AG04450 (cell line): ENCODE data around the gene MEI1. TPM values are rescaled to one million over a fixed set of nuclear protein-coding genes. Genes with fewer than 3 reads are reported as not detected.
"Not testable (repeated sequence)": the region's sequence is repeated elsewhere in the genome, so short reads cannot be mapped to it uniquely, and the experiment has no call there.

ENCODE experiments used
- CTCF ChIA-PET: fragments of 300-600, 350-600 bp; formaldehyde crosslinking; extraction: SDS; loops from one replicate; lab custom pipeline; 2022; ENCODE audit warnings: antibody characterized with exemption, inconsistent platforms; lab: Charles Lee
- POLR2A ChIA-PET: fragments of 350-600 bp; formaldehyde crosslinking; extraction: SDS; loops from one replicate; lab custom pipeline; 2021; ENCODE audit warnings: antibody characterized with exemption, inconsistent platforms; lab: Yijun Ruan, JAX
- DNase-seq: peaks from one replicate; pipeline ENCODE4 v3.0.0-alpha.2; 2011; ENCODE audit warnings: low read depth, low spot score
- H3K27ac ChIP-seq: one replicate; pipeline ENCODE4 v1.5.1; 2012; ENCODE audit warnings: low read depth, low read length, control low read depth
- H3K27me3 ChIP-seq: one replicate; pipeline ENCODE4 v1.6.0; 2012; ENCODE audit warnings: low read length; ENCODE audit not compliant: control insufficient read depth, insufficient read depth
- H3K4me3 ChIP-seq: 2 replicates; pipeline ENCODE4 v1.5.1; 2011; ENCODE audit warnings: mild to moderate bottlenecking, low read depth, low read length, control low read depth
- H3K9me3 ChIP-seq: 2 replicates; pipeline ENCODE4 v1.5.1; 2012; ENCODE audit warnings: low read length; ENCODE audit not compliant: control insufficient read depth, insufficient read depth
- polyA plus RNA-seq: library from polyadenylated mRNA; depleted of rRNA; stranded (reverse); fragments of >200 nt; gene quantifications from 2 replicates; pipeline ENCODE4 v1.2.3, GENCODE V29; 2011
- TF ChIP-seq, protein P1 (sequence below): IDR thresholded peaks from 2 replicates; pipeline ENCODE4 v1.5.1; 2011; ENCODE audit warnings: low read depth, low read length, control low read depth, inconsistent platforms

Gene MEI1
- polyA plus RNA-seq, 1 experiment, result 0.22 TPM

DNA sequence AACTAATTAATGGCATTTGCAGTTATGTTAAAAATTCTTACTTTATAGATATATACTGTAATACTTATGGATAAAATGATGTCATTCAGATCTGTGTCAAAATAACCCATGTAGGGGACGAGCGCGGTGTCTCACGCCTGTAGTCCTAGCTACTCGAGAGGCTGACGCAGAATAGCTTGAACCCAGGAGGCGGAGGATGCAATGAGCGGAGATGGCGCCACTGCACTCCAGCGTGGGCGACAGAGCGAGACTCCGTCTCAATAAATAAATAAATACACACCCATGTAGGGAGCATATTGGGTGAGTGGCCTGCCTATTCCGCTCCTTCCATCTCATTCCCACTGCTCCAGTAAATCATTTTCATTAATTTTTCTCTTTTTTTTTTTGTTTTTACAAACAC, 17.7 kb upstream of the MEI1 start:
- H3K9me3 ChIP-seq, result peaks cover 6% of the 10 kb centered on the region; the same call in 1 of the 2 replicates
- no peak overlapping the region for H3K27ac ChIP-seq
- peak overlapping the region; percentile 81 for H3K4me3 ChIP-seq
- CTCF ChIA-PET, result interaction anchor here (1.1 kb wide), 1 partner anchor 16 kb away, joined by 5 read pairs; no protein-coding TSS in a partner anchor
- no peaks in the 10 kb centered on the region for H3K27me3 ChIP-seq
- no peak for DNase-seq
- POLR2A ChIA-PET, result no interaction called here
- TF ChIP-seq, protein P1, sequence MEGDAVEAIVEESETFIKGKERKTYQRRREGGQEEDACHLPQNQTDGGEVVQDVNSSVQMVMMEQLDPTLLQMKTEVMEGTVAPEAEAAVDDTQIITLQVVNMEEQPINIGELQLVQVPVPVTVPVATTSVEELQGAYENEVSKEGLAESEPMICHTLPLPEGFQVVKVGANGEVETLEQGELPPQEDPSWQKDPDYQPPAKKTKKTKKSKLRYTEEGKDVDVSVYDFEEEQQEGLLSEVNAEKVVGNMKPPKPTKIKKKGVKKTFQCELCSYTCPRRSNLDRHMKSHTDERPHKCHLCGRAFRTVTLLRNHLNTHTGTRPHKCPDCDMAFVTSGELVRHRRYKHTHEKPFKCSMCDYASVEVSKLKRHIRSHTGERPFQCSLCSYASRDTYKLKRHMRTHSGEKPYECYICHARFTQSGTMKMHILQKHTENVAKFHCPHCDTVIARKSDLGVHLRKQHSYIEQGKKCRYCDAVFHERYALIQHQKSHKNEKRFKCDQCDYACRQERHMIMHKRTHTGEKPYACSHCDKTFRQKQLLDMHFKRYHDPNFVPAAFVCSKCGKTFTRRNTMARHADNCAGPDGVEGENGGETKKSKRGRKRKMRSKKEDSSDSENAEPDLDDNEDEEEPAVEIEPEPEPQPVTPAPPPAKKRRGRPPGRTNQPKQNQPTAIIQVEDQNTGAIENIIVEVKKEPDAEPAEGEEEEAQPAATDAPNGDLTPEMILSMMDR, result no peak

DNA sequence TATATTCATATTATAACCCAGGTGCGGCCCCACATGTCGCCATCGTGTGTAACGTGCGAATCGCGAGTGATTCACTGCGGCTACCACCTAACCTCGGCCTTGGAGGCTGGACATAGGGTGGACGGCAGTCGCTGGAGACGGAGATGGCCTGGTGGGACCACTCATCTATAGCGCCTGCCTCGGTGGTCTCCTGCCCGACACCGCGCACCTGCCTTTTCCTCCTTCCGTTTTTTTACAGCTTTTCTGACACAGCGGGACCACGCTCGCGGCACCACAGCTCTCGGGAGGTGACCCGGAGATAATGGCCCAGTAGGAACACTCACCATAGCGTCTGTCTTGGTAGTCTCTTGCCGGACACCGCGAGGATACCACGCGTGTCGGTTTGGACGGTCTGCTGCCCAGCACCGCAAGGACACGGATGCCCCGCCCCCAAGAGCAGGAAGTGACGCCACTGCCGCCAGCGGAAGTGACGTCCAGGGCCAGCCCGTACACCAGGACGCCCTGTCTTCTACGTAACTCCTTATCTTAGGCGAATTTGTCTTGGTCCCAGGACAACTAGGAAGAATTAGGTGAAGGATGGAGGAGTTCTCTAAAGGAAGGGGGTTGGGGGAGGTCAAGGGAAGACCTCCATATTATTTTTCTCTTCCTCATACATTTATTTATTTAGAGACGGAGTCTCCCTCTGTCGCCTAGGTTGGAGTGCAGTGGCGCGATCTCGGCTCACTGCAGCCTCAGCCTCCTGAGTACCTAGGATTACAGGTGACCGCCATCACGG, 17.1 kb upstream of the MEI1 start:
- DNase-seq, result peak; percentile 52
- H3K27ac ChIP-seq, result peak overlapping the region; percentile 73
- TF ChIP-seq, protein P1, result no peak
- H3K27me3 ChIP-seq, result no peaks in the 10 kb centered on the region
- ChIA-PET CTCF (interaction anchor here (1.1 kb wide), 1 partner anchor 15 kb away, joined by 5 read pairs; no protein-coding TSS in a partner anchor), POLR2A (no interaction called here)
- H3K4me3 ChIP-seq, result peak overlapping the region; percentile 81
- H3K9me3 ChIP-seq, result peaks cover 6% of the 10 kb centered on the region; the same call in 1 of the 2 replicates

DNA sequence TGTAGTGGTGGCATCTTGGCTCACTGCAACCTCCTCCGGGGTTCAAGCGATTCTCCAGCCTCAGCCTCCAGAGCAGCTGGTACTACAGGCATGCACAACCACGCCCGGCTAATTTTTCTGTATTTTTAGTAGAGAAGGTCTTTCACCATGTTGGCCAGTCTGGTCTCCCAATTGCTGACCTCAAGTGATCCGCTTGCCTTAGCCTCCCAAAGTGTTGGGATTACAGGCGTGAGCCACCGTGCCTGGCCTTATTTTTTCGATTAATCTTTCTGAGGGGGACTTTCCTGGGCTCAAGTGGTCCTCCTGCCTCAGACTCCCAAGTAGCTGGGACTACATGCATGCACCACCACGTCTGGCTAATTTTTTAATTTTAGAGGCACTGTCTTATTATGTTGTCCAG, 16.3 kb upstream of the MEI1 start:
- peaks cover 6% of the 10 kb centered on the region; the same call in 1 of the 2 replicates for H3K9me3 ChIP-seq
- H3K27ac ChIP-seq, result no peak overlapping the region
- DNase-seq, result no peak
- CTCF ChIA-PET, result interaction anchor here (1.1 kb wide), 1 partner anchor 14 kb away, joined by 4 read pairs; no protein-coding TSS in a partner anchor
- POLR2A ChIA-PET, result no interaction called here
- TF ChIP-seq, protein P1, result no peak
- no peaks in the 10 kb centered on the region for H3K27me3 ChIP-seq
- H3K4me3 ChIP-seq, result no peak overlapping the region

DNA sequence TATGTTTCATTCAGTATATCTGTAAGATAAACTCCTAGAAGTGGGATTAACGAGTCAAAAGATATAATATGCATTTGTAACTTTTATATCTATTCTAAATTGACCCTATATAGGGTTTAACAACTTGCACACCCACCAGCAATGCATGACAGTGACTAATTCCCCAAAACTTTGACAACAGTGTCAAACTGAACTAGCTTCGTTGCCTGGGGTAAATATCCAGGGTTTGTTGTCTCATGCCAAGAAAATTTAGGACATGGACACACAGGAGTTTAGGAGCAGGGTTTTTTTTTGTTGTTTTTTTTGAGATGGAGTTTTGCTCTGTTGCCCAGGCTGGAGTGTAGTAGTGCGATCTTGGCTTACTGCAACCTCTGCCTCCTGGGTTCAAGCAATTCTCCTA, 15.7 kb upstream of the MEI1 start:
- ChIA-PET CTCF (interaction anchor here (1.1 kb wide), 1 partner anchor 14 kb away, joined by 4 read pairs; no protein-coding TSS in a partner anchor), POLR2A (no interaction called here)
- TF ChIP-seq, protein P1, result no peak
- Histone ChIP-seq H3K27ac (no peak overlapping the region), H3K4me3 (no peak overlapping the region), H3K27me3 (no peaks in the 10 kb centered on the region), H3K9me3 (peaks cover 6% of the 10 kb centered on the region; the same call in 1 of the 2 replicates)
- DNase-seq, result no peak

DNA sequence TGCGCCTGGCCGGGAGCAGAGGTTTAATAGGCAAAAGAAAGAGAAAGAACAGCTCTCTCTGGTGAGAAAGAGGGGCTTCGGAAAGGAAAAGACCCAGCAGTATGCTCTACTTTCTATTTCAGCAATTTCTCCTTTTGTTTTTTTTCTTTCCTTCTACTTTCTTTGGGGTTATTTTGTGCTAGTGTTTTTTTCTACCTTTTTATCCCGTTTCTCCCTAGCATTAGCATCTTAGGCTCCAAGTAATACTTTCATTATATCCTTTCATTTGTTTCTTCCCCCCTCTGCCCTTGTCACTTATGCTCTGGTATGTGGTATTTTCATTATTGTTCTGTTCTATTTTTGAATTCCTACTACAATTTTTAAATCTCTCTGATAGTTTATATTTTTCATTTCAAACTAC, 15.1 kb upstream of the MEI1 start:
- TF ChIP-seq, protein P1, result no peak

DNA sequence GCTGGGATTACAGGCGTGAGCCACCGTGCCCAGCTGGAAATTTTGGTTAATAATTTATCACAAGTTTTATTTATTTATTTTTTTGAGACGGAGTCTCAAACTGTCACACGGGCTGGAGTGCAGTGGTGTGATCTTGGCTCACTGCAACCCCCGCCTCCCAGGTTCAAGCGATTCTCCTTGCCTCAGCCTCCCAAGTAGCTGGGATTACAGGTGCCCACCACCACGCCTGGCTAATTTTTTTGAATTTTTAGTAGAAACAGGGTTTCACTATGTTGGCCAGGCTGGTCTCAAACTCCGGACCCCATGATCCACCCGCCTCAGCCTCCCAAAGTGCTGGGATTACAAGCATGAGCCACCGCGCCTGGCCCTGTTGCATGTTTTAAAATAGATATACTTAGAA, 12.4 kb upstream of the MEI1 start:
- CTCF ChIA-PET, result interaction anchor here (1.1 to 4.8 kb wide), 3 partner anchors 10 to 255 kb away, joined by 3 to 43 read pairs (median 8); no protein-coding TSS in a partner anchor
- H3K4me3 ChIP-seq, result peak overlapping the region; percentile 94; the same call in 1 of the 2 replicates

More for the DNA sequence above, 15.1 kb upstream of the MEI1 start:
- POLR2A ChIA-PET, result no interaction called here
- Histone ChIP-seq H3K9me3 (peaks cover 6% of the 10 kb centered on the region; the same call in 1 of the 2 replicates), H3K4me3 (no peak overlapping the region), H3K27ac (no peak overlapping the region), H3K27me3 (no peaks in the 10 kb centered on the region)
- DNase-seq, result no peak
- CTCF ChIA-PET, result interaction anchor here (0.5 to 1.2 kb wide), 3 partner anchors 13 to 17 kb away, joined by 3 to 4 read pairs (median 3); no protein-coding TSS in a partner anchor

More for the DNA sequence above, 12.4 kb upstream of the MEI1 start:
- H3K27me3 ChIP-seq, DNase-seq, H3K9me3 ChIP-seq, H3K27ac ChIP-seq: not testable (repeated sequence)
- POLR2A ChIA-PET, result interaction anchor here (0.6 to 1.9 kb wide), 2 partner anchors 20 to 21 kb away, joined by 3 to 5 read pairs; no protein-coding TSS in a partner anchor
